Left ventricle myocardium inferior (tissue), 1 donor: ENCODE results near the gene RPS19BP1. TPM values are rescaled to one million over a fixed set of nuclear protein-coding genes. Genes with fewer than 3 reads are reported as not detected.

ENCODE experiments used
- DNase-seq: peaks from one replicate; pipeline ENCODE4 v3.0.0-alpha.2; 2020
- H3K27ac ChIP-seq: fragments of 200-600 bp; replicated peaks from 2 replicates; pipeline ENCODE4 v1.8.0; 2021
- H3K27me3 ChIP-seq: fragments of 200-600 bp; 2 replicates; pipeline ENCODE4 v1.8.0; 2021; ENCODE audit warnings: low read depth
- H3K36me3 ChIP-seq: fragments of 200-600 bp; 2 replicates; pipeline ENCODE4 v1.8.0; 2021
- H3K4me1 ChIP-seq: fragments of 200-600 bp; 2 replicates; pipeline ENCODE4 v1.8.0; 2021
- H3K4me3 ChIP-seq: fragments of 200-600 bp; 2 replicates; pipeline ENCODE4 v1.8.0; 2021; ENCODE audit warnings: mild to moderate bottlenecking, moderate library complexity
- H3K9me3 ChIP-seq: fragments of 200-600 bp; replicated peaks from 2 replicates; pipeline ENCODE4 v1.8.0; 2021
- CTCF ChIP-seq: fragments of 200-600 bp; IDR thresholded peaks from 2 replicates; pipeline ENCODE4 v1.8.0; 2021; ENCODE audit warnings: antibody characterized with exemption, mild to moderate bottlenecking, borderline replicate concordance
- intact Hi-C: fragments of 100-400 bp; cut with micrococcal nuclease; formaldehyde crosslinking; loops from one replicate; pipeline ENCODE4 v1.11.0; 2022
- total RNA-seq: library from RNA; stranded (reverse); fragmentation: NEBNext Ultra II Directional; extraction: Animal tissue kit (Norgen Biotek cat#: 25700); gene quantifications from one replicate; pipeline ENCODE4 v1.2.1, GENCODE V29; 2021
- donor health status: DM: no; HTN: yes; CAD: no; lungs with severe emphysema.

Gene RPS19BP1
- total RNA-seq, 1 donor from 2014 or later: 59.3 TPM

GRCh38 chr22:39486951-39487825 is 45.4 kb downstream of the RPS19BP1 start:
- Histone ChIP-seq H3K36me3 (peaks cover 10% of the 10 kb centered on the region), H3K27me3 (no peaks in the 10 kb centered on the region), H3K4me1 (peaks cover 20% of the 10 kb centered on the region), H3K4me3 (no peak overlapping the region), H3K27ac (peak overlapping the region; percentile 64), H3K9me3 (no peaks in the 10 kb centered on the region)
- no peak for DNase-seq
- intact Hi-C loops: no loop called here
- TF ChIP-seq CTCF: no peak

GRCh38 chr22:39482768-39483167 is 49.8 kb downstream of the RPS19BP1 start:
- no peak for TF ChIP-seq CTCF
- Histone ChIP-seq H3K4me3 (no peak overlapping the region), H3K4me1 (peaks cover 22% of the 10 kb centered on the region), H3K9me3 (no peaks in the 10 kb centered on the region), H3K27me3 (no peaks in the 10 kb centered on the region), H3K27ac (no peak overlapping the region), H3K36me3 (peaks cover under 1% of the 10 kb centered on the region)
- intact Hi-C loops: no loop called here
- DNase-seq: no peak

- H3K36me3 ChIP-seq: no peaks in the 10 kb centered on the region
- TF ChIP-seq CTCF: no peak
- H3K27me3 ChIP-seq: no peaks in the 10 kb centered on the region
Measured at GRCh38 chr22:39481595-39481994, 51.0 kb downstream of the RPS19BP1 start.

GRCh38 chr22:39481054-39481453 is 51.5 kb downstream of the RPS19BP1 start:
- intact Hi-C loops: no loop called here
- Histone ChIP-seq H3K27ac (no peak overlapping the region), H3K4me1 (peaks cover 11% of the 10 kb centered on the region)

More at GRCh38 chr22:39481595-39481994, 51.0 kb downstream of the RPS19BP1 start:
- DNase-seq: no peak
- intact Hi-C loops: no loop called here
- Histone ChIP-seq H3K27ac (no peak overlapping the region), H3K4me1 (peaks cover 13% of the 10 kb centered on the region), H3K9me3 (no peaks in the 10 kb centered on the region), H3K4me3 (no peak overlapping the region)

GRCh38 chr22:39480557-39480956 is 52.0 kb downstream of the RPS19BP1 start:
- H3K36me3 ChIP-seq: no peaks in the 10 kb centered on the region
- H3K4me1 ChIP-seq: peaks cover 12% of the 10 kb centered on the region
- H3K27ac ChIP-seq: no peak overlapping the region
- DNase-seq: no peak
- no peak overlapping the region for H3K4me3 ChIP-seq
- no peaks in the 10 kb centered on the region for H3K27me3 ChIP-seq
- intact Hi-C loops: no loop called here
- TF ChIP-seq CTCF: no peak
- H3K9me3 ChIP-seq: no peaks in the 10 kb centered on the region

More at GRCh38 chr22:39481054-39481453, 51.5 kb downstream of the RPS19BP1 start:
- no peak for TF ChIP-seq CTCF
- H3K36me3 ChIP-seq: no peaks in the 10 kb centered on the region
- no peaks in the 10 kb centered on the region for H3K27me3 ChIP-seq
- no peak for DNase-seq
- H3K4me3 ChIP-seq: no peak overlapping the region
- H3K9me3 ChIP-seq: no peaks in the 10 kb centered on the region
